ENCODE measurements around the gene PDLIM1.

PDLIM1 gene

GRCh38 chr10:95265572-95265971, 25.2 kb downstream of the PDLIM1 start:
- in situ Hi-C loops (cut with MboI; ENCODE audit: low sequenced_read_pairs): no loop called here

- in situ Hi-C loops (cut with MboI; ENCODE audit: low sequenced_read_pairs): no loop called here
Observed at GRCh38 chr10:95264227-95265051, 26.4 kb downstream of the PDLIM1 start.

- in situ Hi-C loops (cut with MboI; ENCODE audit: low sequenced_read_pairs): no loop called here
Observed at GRCh38 chr10:95263864-95264226, 27.0 kb downstream of the PDLIM1 start.

GRCh38 chr10:95262763-95263518, 27.9 kb downstream of the PDLIM1 start:
- in situ Hi-C loops (cut with MboI; ENCODE audit: low sequenced_read_pairs): no loop called here

- in situ Hi-C loops (cut with MboI; ENCODE audit: low sequenced_read_pairs): no loop called here
Observed at GRCh38 chr10:95261926-95262325, 28.9 kb downstream of the PDLIM1 start.

GRCh38 chr10:95260909-95261552, 29.8 kb downstream of the PDLIM1 start:
- in situ Hi-C loops (cut with MboI; ENCODE audit: low sequenced_read_pairs): no loop called here

GRCh38 chr10:95260397-95260881, 30.4 kb downstream of the PDLIM1 start:
- in situ Hi-C loops (cut with MboI; ENCODE audit: low sequenced_read_pairs): no loop called here

GRCh38 chr10:95257849-95258248, 33.0 kb downstream of the PDLIM1 start:
- in situ Hi-C loops (cut with MboI; ENCODE audit: low sequenced_read_pairs): no loop called here

GRCh38 chr10:95256268-95256667, 34.5 kb downstream of the PDLIM1 start:
- in situ Hi-C loops (cut with MboI; ENCODE audit: low sequenced_read_pairs): no loop called here

- in situ Hi-C loops (cut with MboI; ENCODE audit: low sequenced_read_pairs): no loop called here
Observed at GRCh38 chr10:95254629-95255028, 36.2 kb downstream of the PDLIM1 start.

GRCh38 chr10:95253686-95254085, 37.1 kb downstream of the PDLIM1 start:
- in situ Hi-C loops (cut with MboI; ENCODE audit: low sequenced_read_pairs): no loop called here

- in situ Hi-C loops (cut with MboI; ENCODE audit: low sequenced_read_pairs): no loop called here
Observed at GRCh38 chr10:95253007-95253406, 37.8 kb downstream of the PDLIM1 start.

GRCh38 chr10:95250856-95251255, 39.9 kb downstream of the PDLIM1 start:
- in situ Hi-C loops (cut with MboI; ENCODE audit: low sequenced_read_pairs): no loop called here

GRCh38 chr10:95249467-95249866, 41.3 kb downstream of the PDLIM1 start:
- in situ Hi-C loops (cut with MboI; ENCODE audit: low sequenced_read_pairs): no loop called here

GRCh38 chr10:95248989-95249388, 41.8 kb downstream of the PDLIM1 start:
- in situ Hi-C loops (cut with MboI; ENCODE audit: low sequenced_read_pairs): no loop called here

GRCh38 chr10:95247881-95248583, 42.8 kb downstream of the PDLIM1 start:
- in situ Hi-C loops (cut with MboI; ENCODE audit: low sequenced_read_pairs): no loop called here

- in situ Hi-C loops (cut with MboI; ENCODE audit: low sequenced_read_pairs): no loop called here
Observed at GRCh38 chr10:95247200-95247880, 43.5 kb downstream of the PDLIM1 start.

GRCh38 chr10:95246582-95247051, 44.2 kb downstream of the PDLIM1 start:
- in situ Hi-C loops (cut with MboI; ENCODE audit: low sequenced_read_pairs): no loop called here

GRCh38 chr10:95245425-95246055, 45.3 kb downstream of the PDLIM1 start:
- in situ Hi-C loops (cut with MboI; ENCODE audit: low sequenced_read_pairs): no loop called here

- in situ Hi-C loops (cut with MboI; ENCODE audit: low sequenced_read_pairs): no loop called here
Observed at GRCh38 chr10:95244152-95244551, 46.7 kb downstream of the PDLIM1 start.
